Trophoblast cell (in vitro differentiated cells and primary cell): ENCODE results near the gene SLC25A38.

Experiments used
- DNase-seq, 2 donors: peaks; one replicate each; pipeline ENCODE4 v3.0.0-alpha.2; 2016
- H2AFZ ChIP-seq: 2 replicates; pipeline ENCODE4 v1.6.1; 2013; ENCODE audit warnings: low read length, moderate library complexity, mild to moderate bottlenecking; ENCODE audit not compliant: insufficient read depth, poor library complexity
- H2AK5ac ChIP-seq: 2 replicates; pipeline ENCODE4 v1.6.1; 2013; ENCODE audit warnings: mild to moderate bottlenecking, low read length
- H2BK120ac ChIP-seq: 2 replicates; pipeline ENCODE4 v1.6.1; 2013; ENCODE audit warnings: low read length, mild to moderate bottlenecking, moderate library complexity; ENCODE audit not compliant: insufficient read depth, poor library complexity
- H2BK12ac ChIP-seq: 2 replicates; pipeline ENCODE4 v1.6.1; 2013; ENCODE audit warnings: mild to moderate bottlenecking, low read length, moderate library complexity
- H2BK5ac ChIP-seq: 2 replicates; pipeline ENCODE4 v1.6.1; 2013; ENCODE audit warnings: low read length, low read depth, moderate library complexity, mild to moderate bottlenecking; ENCODE audit not compliant: poor library complexity
- H3K14ac ChIP-seq: 2 replicates; pipeline ENCODE4 v1.6.1; 2013; ENCODE audit warnings: mild to moderate bottlenecking, low read length
- H3K18ac ChIP-seq: 2 replicates; pipeline ENCODE4 v1.6.1; 2013; ENCODE audit warnings: mild to moderate bottlenecking, low read length
- H3K23ac ChIP-seq: 2 replicates; pipeline ENCODE4 v1.6.1; 2013; ENCODE audit warnings: low read length
- H3K27ac ChIP-seq: 2 replicates; pipeline ENCODE4 v1.5.1; 2013; ENCODE audit warnings: low read depth, mild to moderate bottlenecking, inconsistent platforms, low read length, moderate library complexity
- H3K27me3 ChIP-seq: 2 replicates; pipeline ENCODE4 v1.6.1; 2013; ENCODE audit warnings: inconsistent platforms, mild to moderate bottlenecking, low read length, moderate library complexity; ENCODE audit not compliant: insufficient read depth
- H3K36me3 ChIP-seq, 2 experiments: 1 replicate in 1 of 2; 2 replicates in 1 of 2; pipeline ENCODE4 v1.6.1; 2013; ENCODE audit warnings: low read length in 2 of 2, mild to moderate bottlenecking in 2 of 2, moderate library complexity in 1 of 2; ENCODE audit not compliant: insufficient read depth in 2 of 2, control insufficient read depth in 1 of 2
- H3K4ac ChIP-seq: 2 replicates; pipeline ENCODE4 v1.6.1; 2013; ENCODE audit warnings: low read depth, mild to moderate bottlenecking, low read length, moderate library complexity
- H3K4me1 ChIP-seq, 2 experiments: 1 replicate in 1 of 2; 2 replicates in 1 of 2; pipeline ENCODE4 v1.6.1; 2013; ENCODE audit warnings: low read length in 2 of 2, mild to moderate bottlenecking in 2 of 2, moderate library complexity in 1 of 2; ENCODE audit not compliant: insufficient read depth in 2 of 2, control insufficient read depth in 1 of 2
- H3K4me2 ChIP-seq: 2 replicates; pipeline ENCODE4 v1.6.1; 2013; ENCODE audit warnings: inconsistent platforms, mild to moderate bottlenecking, low read length, moderate library complexity
- H3K4me3 ChIP-seq: 2 replicates; pipeline ENCODE4 v1.5.1; 2013; ENCODE audit warnings: mild to moderate bottlenecking, low read depth, low read length, inconsistent platforms
- H3K79me1 ChIP-seq: one replicate; pipeline ENCODE4 v1.6.1; 2013; ENCODE audit warnings: low read length
- H3K79me2 ChIP-seq: 2 replicates; pipeline ENCODE4 v1.6.1; 2013; ENCODE audit warnings: low read length, mild to moderate bottlenecking; ENCODE audit not compliant: control insufficient read depth, insufficient read depth, poor library complexity
- H3K9ac ChIP-seq: 2 replicates; pipeline ENCODE4 v1.6.1; 2013; ENCODE audit warnings: mild to moderate bottlenecking, low read length
- H3K9me3 ChIP-seq: 2 replicates; pipeline ENCODE4 v1.6.1; 2013; ENCODE audit warnings: low read depth, mild to moderate bottlenecking, control low read depth, inconsistent platforms, low read length; ENCODE audit not compliant: insufficient read depth
- H4K12ac ChIP-seq: 2 replicates; pipeline ENCODE4 v1.6.1; 2013; ENCODE audit warnings: low read depth, mild to moderate bottlenecking, low read length, moderate library complexity
- H4K8ac ChIP-seq: 2 replicates; pipeline ENCODE4 v1.6.1; 2013; ENCODE audit warnings: low read depth, mild to moderate bottlenecking, low read length, moderate library complexity
- H4K91ac ChIP-seq: one replicate; pipeline ENCODE4 v1.6.1; 2013; ENCODE audit warnings: low read depth, mild to moderate bottlenecking, low read length, moderate library complexity
- WGBS: extraction: QIAGEN DNeasy Blood & Tissue Kit; methylation state at CpG from one replicate; pipeline ENCODE4 v1.1.7; 2013; ENCODE audit warnings: missing lambda C conversion rate; ENCODE audit not compliant: insufficient read length, insufficient coverage; ENCODE audit errors: extremely low coverage; 5-methylcytosine and 5-hydroxymethylcytosine counted together

SLC25A38 gene

DNA sequence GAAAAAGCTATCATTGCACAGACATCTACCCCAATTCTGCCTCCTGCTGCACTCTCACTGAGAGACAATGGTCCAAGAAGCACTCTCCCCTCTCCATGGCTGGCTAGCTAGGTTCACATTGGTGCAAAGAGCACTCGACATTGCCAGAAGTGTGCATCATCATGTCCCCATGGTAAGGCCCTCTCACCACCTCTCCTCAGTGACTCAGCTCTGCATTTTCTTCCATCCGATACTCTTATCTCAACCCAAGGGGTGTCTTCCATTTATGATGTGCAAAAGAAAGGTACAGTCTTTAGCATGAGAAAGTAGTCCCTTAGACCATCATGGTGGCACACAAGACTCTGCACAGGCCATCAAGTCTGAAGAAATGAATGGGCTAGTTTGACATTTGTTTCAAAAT is 37.4 kb downstream of the SLC25A38 start:
- Histone ChIP-seq H3K79me2 (no peaks in the 10 kb centered on the region), H2BK12ac (no peak overlapping the region), H3K4me2 (no peak overlapping the region), H2AFZ (no peak overlapping the region), H2BK5ac (no peak overlapping the region), H3K4me3 (no peak overlapping the region), H3K4ac (no peak overlapping the region), H3K23ac (peak overlapping the region; percentile 77), H4K12ac (no peak overlapping the region), H3K18ac (no peak overlapping the region), H3K79me1 (no peaks in the 10 kb centered on the region), H3K27me3 (no peaks in the 10 kb centered on the region), H3K27ac (no peak overlapping the region), H3K9ac (no peak overlapping the region), H3K36me3 (no peaks in the 10 kb centered on the region), H2AK5ac (no peak overlapping the region), H3K14ac (no peak overlapping the region), H4K8ac (no peak overlapping the region), H3K9me3 (no peaks in the 10 kb centered on the region), H3K4me1 (no peaks in the 10 kb centered on the region), H4K91ac (no peak overlapping the region), H2BK120ac (no peak overlapping the region)
- DNase-seq, result no peak
- no CpG with 5 or more reads among the region's 2 CpGs for WGBS

GRCh38 chr3:39423436-39423970 is 40.3 kb downstream of the SLC25A38 start:
- Histone ChIP-seq H3K14ac (no peak overlapping the region), H3K79me2 (no peaks in the 10 kb centered on the region), H4K12ac (no peak overlapping the region), H2AFZ (no peak overlapping the region), H3K18ac (no peak overlapping the region), H4K91ac (no peak overlapping the region), H4K8ac (no peak overlapping the region), H3K23ac (no peak overlapping the region), H3K9ac (no peak overlapping the region), H3K4me2 (no peak overlapping the region), H3K27me3 (no peaks in the 10 kb centered on the region), H3K4ac (no peak overlapping the region), H3K79me1 (no peaks in the 10 kb centered on the region), H3K4me3 (no peak overlapping the region), H2BK12ac (no peak overlapping the region), H2BK120ac (no peak overlapping the region), H3K36me3 (no peaks in the 10 kb centered on the region), H3K9me3 (no peaks in the 10 kb centered on the region), H3K27ac (no peak overlapping the region), H2BK5ac (no peak overlapping the region), H2AK5ac (no peak overlapping the region), H3K4me1 (no peaks in the 10 kb centered on the region)
- peak in 1 of 2 donors; percentile 36 for DNase-seq
- no CpG with 5 or more reads among the region's 1 CpG for WGBS

DNA sequence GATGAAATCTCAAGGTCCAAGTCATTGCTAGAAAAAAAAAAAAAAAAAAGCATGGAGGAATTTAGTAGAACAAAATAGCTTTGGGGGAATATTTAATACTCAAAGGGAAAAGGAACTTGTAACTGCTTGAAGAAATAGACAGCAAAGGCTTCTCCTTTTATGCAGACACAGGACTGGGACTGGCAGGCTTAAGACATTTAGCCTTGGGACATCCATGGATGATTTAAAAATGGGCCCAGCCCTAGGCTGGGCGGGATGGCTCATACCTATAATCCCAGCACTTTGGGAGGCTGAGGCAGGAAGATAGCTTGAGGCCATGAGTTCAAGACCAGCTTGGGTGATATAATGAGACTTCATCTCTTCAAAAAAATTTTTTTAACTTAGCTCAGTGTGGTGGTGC is 43.1 kb downstream of the SLC25A38 start:
- Histone ChIP-seq H3K4me1 (peaks cover 9 to 10% of the 10 kb centered on the region in 2 experiments), H3K9ac (no peak overlapping the region), H3K4ac (no peak overlapping the region), H3K14ac (no peak overlapping the region), H3K36me3 (no peaks in the 10 kb centered on the region), H2BK5ac (no peak overlapping the region), H3K4me3 (no peak overlapping the region), H2BK12ac (no peak overlapping the region), H2AFZ (no peak overlapping the region), H2AK5ac (no peak overlapping the region), H3K79me1 (peaks cover 1% of the 10 kb centered on the region), H4K91ac (no peak overlapping the region), H3K18ac (no peak overlapping the region), H3K27ac (no peak overlapping the region), H4K8ac (no peak overlapping the region), H3K23ac (no peak overlapping the region), H3K4me2 (no peak overlapping the region), H3K79me2 (no peaks in the 10 kb centered on the region), H3K9me3 (peaks cover 2% of the 10 kb centered on the region), H4K12ac (no peak overlapping the region), H2BK120ac (no peak overlapping the region), H3K27me3 (no peaks in the 10 kb centered on the region)
- DNase-seq, result peak; percentile 32 to 60
- WGBS, result no CpG with 5 or more reads among the region's 1 CpG

DNA sequence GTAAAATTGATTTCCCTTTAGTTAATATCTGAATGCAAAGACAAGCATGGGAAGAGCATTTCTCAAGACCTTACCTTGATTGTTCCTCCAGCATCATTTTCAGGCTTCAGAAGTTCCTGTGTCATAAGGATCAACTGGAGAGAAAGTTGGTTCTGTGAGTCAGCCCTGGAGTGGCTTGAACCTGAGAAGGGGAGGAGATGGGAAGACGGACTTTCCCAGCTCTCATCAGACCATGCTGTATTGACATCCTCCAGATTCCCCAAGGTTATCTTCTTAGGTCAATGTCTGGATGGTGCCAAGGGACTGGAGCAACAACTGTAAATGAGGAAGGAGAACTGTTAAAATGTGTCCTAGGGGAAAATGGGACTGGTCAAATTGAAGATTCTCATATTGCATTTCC is 44.3 kb downstream of the SLC25A38 start:
- WGBS, result no CpG with 5 or more reads among the region's 1 CpG
- Histone ChIP-seq H2AK5ac (no peak overlapping the region), H4K91ac (no peak overlapping the region), H2BK120ac (no peak overlapping the region), H3K4me2 (no peak overlapping the region), H3K23ac (no peak overlapping the region), H3K14ac (no peak overlapping the region), H2BK12ac (no peak overlapping the region), H3K27ac (no peak overlapping the region), H2BK5ac (no peak overlapping the region), H4K12ac (no peak overlapping the region), H3K18ac (no peak overlapping the region), H3K79me2 (no peaks in the 10 kb centered on the region), H3K9ac (no peak overlapping the region), H3K9me3 (peaks cover 2% of the 10 kb centered on the region), H3K27me3 (no peaks in the 10 kb centered on the region), H3K4me1 (peaks cover 9 to 10% of the 10 kb centered on the region in 2 experiments), H2AFZ (no peak overlapping the region), H3K36me3 (no peaks in the 10 kb centered on the region), H3K4me3 (no peak overlapping the region), H3K4ac (no peak overlapping the region), H4K8ac (no peak overlapping the region), H3K79me1 (peaks cover 1% of the 10 kb centered on the region)
- DNase-seq, result no peak
